Uterus (tissue), 4 donors: ENCODE data around the gene AFMID. TPM values are rescaled to one million over a fixed set of nuclear protein-coding genes. Genes with fewer than 3 reads are reported as not detected.

ENCODE experiments used
- DNase-seq, 2 donors: peaks; one replicate each; pipeline ENCODE4 v3.0.0-alpha.2; 2019 to 2020
- H3K27ac ChIP-seq, 2 donors: fragments of 200-600 bp; sonication (generic); 1 replicate in 1 of 2; 2 replicates in 1 of 2; pipeline ENCODE4 v1.5.1; 2016 to 2018
- H3K27me3 ChIP-seq, 2 donors: fragments of 200-600 bp; sonication (generic); one replicate each; pipeline ENCODE4 v1.5.1; 2018 to 2019; ENCODE audit warnings: control low read depth in 1 of 2
- H3K36me3 ChIP-seq, 2 donors: fragments of 200-600 bp; sonication (generic); one replicate each; pipeline ENCODE4 v1.5.1; 2019; ENCODE audit warnings: control low read depth in 1 of 2
- H3K4me1 ChIP-seq, 2 donors: fragments of 200-600 bp; sonication (generic); one replicate each; pipeline ENCODE4 v1.5.1; 2018 to 2019; ENCODE audit warnings: control low read depth in 1 of 2
- H3K4me3 ChIP-seq, 2 donors: fragments of 200-600 bp; sonication (generic); 1 replicate in 1 of 2; 2 replicates in 1 of 2; pipeline ENCODE4 v1.5.1; 2018 to 2019; ENCODE audit warnings: mild to moderate bottlenecking in 1 of 2
- H3K9me3 ChIP-seq, 2 donors: fragments of 200-600 bp; sonication (generic); one replicate each; pipeline ENCODE4 v1.5.1; 2019; ENCODE audit warnings: control low read depth in 1 of 2
- POLR2A ChIP-seq, 2 donors: fragments of 450-650 bp; IDR thresholded peaks; one replicate each; pipeline ENCODE4 v1.6.1; 2016; ENCODE audit warnings: antibody characterized with exemption in 2 of 2, mild to moderate bottlenecking in 1 of 2, moderate library complexity in 1 of 2
- intact Hi-C: fragments of 100-400 bp; cut with DNase I; formaldehyde crosslinking; loops from one replicate; pipeline ENCODE4 v1.15.1; 2023; ENCODE audit warnings: low total_unique reads
- total RNA-seq, 4 donors: library from RNA; depleted of rRNA in 3 of 4; stranded (reverse); fragments of >200 nt in 3 of 4; gene quantifications; one replicate each; pipeline versions ENCODE4 v1.1.0 to v1.2.4, GENCODE V29; 2014 to 2023
- TF ChIP-seq, protein P1 (sequence below), 4 experiments: fragments of 200-600 bp in 2 of 4; fragments of 450-650 bp in 2 of 4; sonication (generic) in 2 of 4; IDR thresholded peaks; one replicate each; pipeline ENCODE4 v1.5.1; 2016 to 2019; ENCODE audit warnings: antibody characterized with exemption in 4 of 4, mild to moderate bottlenecking in 2 of 4, moderate library complexity in 1 of 4
- donor health status: DM: yes; HTN: yes; CAD: no.

The AFMID gene
- total RNA-seq, 4 donors from 2014 or later: 21.2 to 38.4 (median 23.7) TPM

DNA sequence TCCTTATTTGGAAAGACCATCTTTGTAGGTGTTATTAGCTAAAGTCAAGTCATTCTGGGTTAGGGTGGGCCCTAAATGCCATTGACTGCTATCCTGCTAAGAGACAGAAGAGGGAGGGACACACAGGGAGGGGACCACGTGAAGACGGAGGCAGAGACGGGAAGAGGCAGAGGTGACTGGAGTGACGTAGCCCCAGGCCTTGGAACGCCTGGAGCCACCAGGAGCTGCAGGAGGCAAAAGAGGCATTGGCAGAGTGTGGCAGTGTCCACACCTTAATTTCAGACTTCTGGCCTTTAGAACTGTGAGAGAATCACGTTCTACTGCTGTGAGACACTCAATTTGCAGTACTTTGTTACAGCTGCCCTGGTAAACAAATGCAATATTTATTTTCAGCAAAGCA is 13.3 kb downstream of the AFMID start:
- Histone ChIP-seq H3K27ac (no peak overlapping the region), H3K9me3 (no peaks in the 10 kb centered on the region), H3K27me3 (no peaks in the 10 kb centered on the region), H3K4me1 (no peaks in the 10 kb centered on the region), H3K36me3 (no peaks in the 10 kb centered on the region), H3K4me3 (no peak overlapping the region)
- intact Hi-C loops: no loop called here
- TF ChIP-seq, protein P1, sequence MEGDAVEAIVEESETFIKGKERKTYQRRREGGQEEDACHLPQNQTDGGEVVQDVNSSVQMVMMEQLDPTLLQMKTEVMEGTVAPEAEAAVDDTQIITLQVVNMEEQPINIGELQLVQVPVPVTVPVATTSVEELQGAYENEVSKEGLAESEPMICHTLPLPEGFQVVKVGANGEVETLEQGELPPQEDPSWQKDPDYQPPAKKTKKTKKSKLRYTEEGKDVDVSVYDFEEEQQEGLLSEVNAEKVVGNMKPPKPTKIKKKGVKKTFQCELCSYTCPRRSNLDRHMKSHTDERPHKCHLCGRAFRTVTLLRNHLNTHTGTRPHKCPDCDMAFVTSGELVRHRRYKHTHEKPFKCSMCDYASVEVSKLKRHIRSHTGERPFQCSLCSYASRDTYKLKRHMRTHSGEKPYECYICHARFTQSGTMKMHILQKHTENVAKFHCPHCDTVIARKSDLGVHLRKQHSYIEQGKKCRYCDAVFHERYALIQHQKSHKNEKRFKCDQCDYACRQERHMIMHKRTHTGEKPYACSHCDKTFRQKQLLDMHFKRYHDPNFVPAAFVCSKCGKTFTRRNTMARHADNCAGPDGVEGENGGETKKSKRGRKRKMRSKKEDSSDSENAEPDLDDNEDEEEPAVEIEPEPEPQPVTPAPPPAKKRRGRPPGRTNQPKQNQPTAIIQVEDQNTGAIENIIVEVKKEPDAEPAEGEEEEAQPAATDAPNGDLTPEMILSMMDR (IDR thresholded peaks at IDR 0.05): no peak
- no peak for TF ChIP-seq POLR2A (IDR thresholded peaks at IDR 0.05)
- no peak for DNase-seq

DNA sequence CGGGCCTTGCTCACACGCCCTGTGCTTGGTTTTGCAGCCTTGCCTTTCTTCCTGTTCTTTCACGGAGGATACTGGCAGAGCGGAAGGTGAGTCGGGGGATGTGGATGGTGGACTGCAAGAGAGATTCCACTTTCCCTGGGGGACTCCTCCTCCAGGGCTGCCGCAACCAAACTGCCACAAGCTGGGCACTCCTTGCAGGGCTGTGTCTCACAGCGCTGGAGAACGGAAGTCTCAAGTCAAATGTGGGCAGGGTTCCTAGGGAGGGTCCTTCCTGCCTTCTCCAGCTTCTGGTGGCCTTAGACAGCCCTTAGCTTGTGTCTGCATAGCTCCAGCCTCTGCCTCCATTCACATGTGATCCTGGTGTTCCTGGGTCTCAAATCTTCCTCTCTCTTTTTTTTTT is 15.5 kb downstream of the AFMID start:
- DNase-seq: no peak
- Histone ChIP-seq H3K9me3 (no peaks in the 10 kb centered on the region), H3K27ac (no peak overlapping the region), H3K4me3 (no peak overlapping the region), H3K4me1 (no peaks in the 10 kb centered on the region), H3K27me3 (no peaks in the 10 kb centered on the region), H3K36me3 (no peaks in the 10 kb centered on the region)
- TF ChIP-seq, protein P1 (IDR thresholded peaks at IDR 0.05): no peak
- no peak for TF ChIP-seq POLR2A (IDR thresholded peaks at IDR 0.05)
- intact Hi-C loops: no loop called here

DNA sequence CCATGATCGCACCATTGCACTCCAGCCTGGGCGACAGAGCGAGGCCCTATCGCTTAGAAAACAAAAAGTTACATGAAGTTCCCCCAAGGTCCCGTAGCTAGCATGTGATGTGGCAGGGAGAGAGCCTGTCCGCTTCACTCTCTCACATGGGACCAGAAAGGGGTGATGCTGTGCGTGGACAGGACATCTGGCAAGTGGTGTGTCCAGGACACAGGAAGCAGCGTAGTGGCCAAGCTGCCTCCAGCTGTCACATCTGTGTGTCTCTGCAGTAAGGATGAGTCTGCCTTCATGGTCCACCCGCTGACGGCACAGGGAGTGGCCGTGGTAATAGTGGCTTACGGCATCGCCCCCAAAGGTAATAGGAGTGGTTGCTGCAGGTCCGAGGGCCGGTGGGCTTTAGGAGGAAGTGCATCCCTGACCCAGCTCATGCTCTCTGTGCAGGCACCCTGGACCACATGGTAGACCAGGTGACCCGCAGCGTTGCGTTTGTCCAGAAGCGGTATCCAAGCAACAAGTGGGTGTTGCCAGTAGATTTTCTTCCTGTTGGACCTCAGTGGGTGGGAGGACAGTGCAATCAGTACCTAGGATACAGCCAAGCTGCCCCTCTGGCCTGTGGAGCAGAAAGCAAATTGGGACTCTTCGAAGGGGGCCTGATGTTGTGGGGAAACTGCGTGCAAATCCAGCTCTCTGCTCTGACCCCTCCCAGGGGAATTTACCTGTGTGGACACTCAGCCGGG is 17.4 kb downstream of the AFMID start:
- no peaks in the 10 kb centered on the region for H3K9me3 ChIP-seq

DNA sequence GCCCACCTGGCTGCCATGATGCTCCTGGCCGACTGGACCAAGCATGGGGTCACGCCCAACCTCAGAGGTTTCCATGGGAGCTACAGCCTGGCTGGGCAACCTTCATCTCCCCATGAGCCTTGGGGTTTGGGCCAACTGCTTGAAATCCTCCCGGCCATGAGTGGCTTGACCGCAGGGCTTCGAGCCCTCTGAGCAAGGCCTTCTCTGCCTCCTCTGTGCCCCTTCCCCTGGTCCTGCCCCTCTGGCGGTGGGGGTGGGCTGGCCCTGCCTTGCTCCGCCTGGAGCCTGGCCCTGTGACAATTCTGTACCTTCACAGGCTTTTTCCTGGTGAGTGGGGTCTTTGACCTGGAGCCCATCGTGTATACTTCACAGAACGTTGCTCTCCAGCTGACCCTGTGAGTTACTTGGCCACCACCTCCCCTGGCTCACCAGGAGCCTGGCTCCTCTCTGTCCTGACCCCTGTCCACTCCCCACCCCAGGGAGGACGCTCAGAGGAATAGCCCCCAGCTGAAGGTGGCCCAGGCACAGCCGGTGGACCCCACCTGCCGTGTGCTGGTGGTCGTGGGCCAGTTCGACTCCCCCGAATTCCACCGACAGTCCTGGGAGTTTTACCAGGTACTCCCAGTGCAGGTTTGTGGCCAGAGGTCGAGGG is 18.1 kb downstream of the AFMID start:
- intact Hi-C loops: no loop called here
- DNase-seq: no peak
- Histone ChIP-seq H3K36me3 (no peaks in the 10 kb centered on the region), H3K4me3 (no peak overlapping the region), H3K9me3 (no peaks in the 10 kb centered on the region), H3K4me1 (no peaks in the 10 kb centered on the region), H3K27me3 (no peaks in the 10 kb centered on the region), H3K27ac (no peak overlapping the region)
- TF ChIP-seq POLR2A (IDR thresholded peaks at IDR 0.05): no peak
- TF ChIP-seq, protein P1 (IDR thresholded peaks at IDR 0.05): no peak

More for the DNA sequence above, 17.4 kb downstream of the AFMID start:
- TF ChIP-seq, protein P1 (IDR thresholded peaks at IDR 0.05): no peak
- TF ChIP-seq POLR2A (IDR thresholded peaks at IDR 0.05): no peak
- H3K27ac ChIP-seq: no peak overlapping the region
- DNase-seq: no peak
- no peaks in the 10 kb centered on the region for H3K4me1 ChIP-seq
- H3K4me3 ChIP-seq: no peak overlapping the region
- intact Hi-C loops: no loop called here
- H3K27me3 ChIP-seq: no peaks in the 10 kb centered on the region
- H3K36me3 ChIP-seq: no peaks in the 10 kb centered on the region

DNA sequence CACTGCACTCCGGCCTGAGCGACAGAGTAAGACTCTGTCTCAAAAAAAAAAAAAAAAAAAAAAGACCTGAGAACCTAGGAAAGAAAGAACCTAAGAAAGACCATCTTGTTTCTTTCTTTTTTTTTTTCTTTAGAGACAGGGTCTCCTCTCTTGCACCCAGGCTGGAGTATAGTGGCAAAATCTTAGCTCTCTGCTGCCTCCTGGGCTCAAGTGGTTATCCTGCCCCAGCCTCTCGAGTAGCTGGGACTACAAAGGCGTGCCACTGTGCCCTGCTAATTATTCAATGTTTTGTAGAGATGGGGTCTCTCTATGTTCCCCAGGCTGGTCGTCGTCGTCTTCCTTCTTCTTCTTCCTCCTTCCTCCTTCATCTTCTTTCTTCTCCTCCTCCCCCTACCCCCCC is 19.1 kb downstream of the AFMID start:
- DNase-seq: no peak
- H3K4me3 ChIP-seq: no peak overlapping the region
- no peaks in the 10 kb centered on the region for H3K27me3 ChIP-seq
- H3K9me3 ChIP-seq: no peaks in the 10 kb centered on the region
- no peak overlapping the region for H3K27ac ChIP-seq
- no peak for TF ChIP-seq POLR2A (IDR thresholded peaks at IDR 0.05)
- TF ChIP-seq, protein P1 (IDR thresholded peaks at IDR 0.05): no peak
- no peaks in the 10 kb centered on the region for H3K36me3 ChIP-seq
- intact Hi-C loops: no loop called here
- H3K4me1 ChIP-seq: no peaks in the 10 kb centered on the region
